Ishikawa (cell line): ENCODE results near the gene OSGEPL1.

Experiments
- CEBPB ChIP-seq: IDR thresholded peaks from 2 replicates; pipeline ENCODE4 v1.6.1; 2012
- CREB1 ChIP-seq: IDR thresholded peaks from 2 replicates; pipeline ENCODE4 v1.6.1; 2012; ENCODE audit warnings: low read depth
- EGR1 ChIP-seq: IDR thresholded peaks from 2 replicates; pipeline ENCODE4 v1.6.1; 2012
- EP300 ChIP-seq: IDR thresholded peaks from 2 replicates; pipeline ENCODE4 v1.6.1; 2012; ENCODE audit warnings: borderline replicate concordance
- FOXM1 ChIP-seq: IDR thresholded peaks from 2 replicates; pipeline ENCODE4 v1.6.1; 2012; ENCODE audit warnings: low read depth, borderline replicate concordance
- NFIC ChIP-seq: IDR thresholded peaks from 2 replicates; pipeline ENCODE4 v1.6.1; 2012
- RAD21 ChIP-seq: IDR thresholded peaks from 2 replicates; pipeline ENCODE4 v1.6.1; 2012; ENCODE audit warnings: low read depth
- REST ChIP-seq: IDR thresholded peaks from 2 replicates; pipeline ENCODE4 v1.6.1; 2012; ENCODE audit warnings: low read depth, mild to moderate bottlenecking
- TAF1 ChIP-seq: IDR thresholded peaks from 2 replicates; pipeline ENCODE4 v1.6.1; 2012; ENCODE audit warnings: low read depth, mild to moderate bottlenecking
- TCF12 ChIP-seq: IDR thresholded peaks from 2 replicates; pipeline ENCODE4 v1.6.1; 2012; ENCODE audit warnings: low read depth
- TEAD4 ChIP-seq: IDR thresholded peaks from 2 replicates; pipeline ENCODE4 v1.6.1; 2012
- USF1 ChIP-seq: IDR thresholded peaks from 2 replicates; pipeline ENCODE4 v1.6.1; 2012
- YY1 ChIP-seq: IDR thresholded peaks from 2 replicates; pipeline ENCODE4 v1.6.1; 2012; ENCODE audit warnings: low read depth
- ZBTB7A ChIP-seq: IDR thresholded peaks from 2 replicates; pipeline ENCODE4 v1.6.1; 2012; ENCODE audit warnings: low read depth
- TF ChIP-seq, protein P1 (sequence below): IDR thresholded peaks from 2 replicates; pipeline ENCODE4 v1.6.1; 2012

The OSGEPL1 gene

DNA sequence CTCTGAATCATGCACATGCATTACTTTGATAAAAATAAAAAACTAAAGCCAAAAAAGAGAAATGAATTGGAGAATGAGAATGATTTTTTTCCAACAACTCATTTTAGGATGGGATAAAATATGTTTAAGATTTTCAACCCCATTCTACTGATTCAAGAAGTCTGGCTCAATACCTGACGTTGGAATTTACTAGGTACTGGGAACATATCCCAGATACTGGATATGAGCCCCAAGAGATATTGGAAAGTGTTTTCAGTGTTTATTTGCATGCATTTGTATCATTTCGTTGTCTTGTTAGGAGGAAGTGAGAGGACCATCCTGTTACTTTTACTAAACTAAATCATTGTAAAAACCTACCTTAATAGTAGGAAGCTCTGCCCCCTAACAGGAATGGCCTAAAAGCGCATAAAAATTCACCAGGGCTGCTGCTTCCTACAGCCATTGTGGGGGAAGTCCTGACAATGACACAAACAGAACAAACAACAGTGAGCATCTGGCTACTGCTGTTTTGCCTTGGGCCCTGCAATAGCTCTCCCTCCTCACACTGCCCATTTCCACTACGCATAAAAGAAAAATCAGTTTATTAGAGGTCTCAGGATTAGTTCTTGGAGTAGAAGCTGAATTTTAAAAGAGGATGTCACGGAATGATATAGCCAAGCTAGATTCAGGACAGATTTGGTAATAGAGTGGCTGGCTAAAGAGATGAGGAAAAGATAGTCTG lies 52.9 kb downstream of the OSGEPL1 start:
- no peak for TF ChIP-seq TCF12
- TF ChIP-seq, protein P1, sequence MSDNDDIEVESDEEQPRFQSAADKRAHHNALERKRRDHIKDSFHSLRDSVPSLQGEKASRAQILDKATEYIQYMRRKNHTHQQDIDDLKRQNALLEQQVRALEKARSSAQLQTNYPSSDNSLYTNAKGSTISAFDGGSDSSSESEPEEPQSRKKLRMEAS, result no peak
- no peak for TF ChIP-seq FOXM1
- no peak for TF ChIP-seq EGR1
- no peak for TF ChIP-seq EP300
- no peak for TF ChIP-seq USF1
- no peak for TF ChIP-seq NFIC
- TF ChIP-seq RAD21, result no peak
- no peak for TF ChIP-seq CREB1
- TF ChIP-seq TAF1, result no peak
- no peak for TF ChIP-seq ZBTB7A

- TF ChIP-seq NFIC, result no peak
- TF ChIP-seq TAF1, result no peak
- TF ChIP-seq, protein P1, result no peak
- no peak for TF ChIP-seq YY1
- no peak for TF ChIP-seq REST
- no peak for TF ChIP-seq ZBTB7A
- TF ChIP-seq TEAD4, result no peak
- no peak for TF ChIP-seq CEBPB
- TF ChIP-seq TCF12, result no peak
Measured at GRCh38 chr2:189702071-189702470, 60.5 kb downstream of the OSGEPL1 start.

- TF ChIP-seq YY1 (no peak), TAF1 (no peak), TEAD4 (no peak), NFIC (no peak), FOXM1 (no peak), CEBPB (no peak), ZBTB7A (no peak), USF1 (no peak), RAD21 (no peak), EP300 (no peak), EGR1 (no peak), REST (no peak), CREB1 (no peak), TCF12 (no peak)
- TF ChIP-seq, protein P1, result no peak
Measured at GRCh38 chr2:189700681-189701080, 61.9 kb downstream of the OSGEPL1 start.

DNA sequence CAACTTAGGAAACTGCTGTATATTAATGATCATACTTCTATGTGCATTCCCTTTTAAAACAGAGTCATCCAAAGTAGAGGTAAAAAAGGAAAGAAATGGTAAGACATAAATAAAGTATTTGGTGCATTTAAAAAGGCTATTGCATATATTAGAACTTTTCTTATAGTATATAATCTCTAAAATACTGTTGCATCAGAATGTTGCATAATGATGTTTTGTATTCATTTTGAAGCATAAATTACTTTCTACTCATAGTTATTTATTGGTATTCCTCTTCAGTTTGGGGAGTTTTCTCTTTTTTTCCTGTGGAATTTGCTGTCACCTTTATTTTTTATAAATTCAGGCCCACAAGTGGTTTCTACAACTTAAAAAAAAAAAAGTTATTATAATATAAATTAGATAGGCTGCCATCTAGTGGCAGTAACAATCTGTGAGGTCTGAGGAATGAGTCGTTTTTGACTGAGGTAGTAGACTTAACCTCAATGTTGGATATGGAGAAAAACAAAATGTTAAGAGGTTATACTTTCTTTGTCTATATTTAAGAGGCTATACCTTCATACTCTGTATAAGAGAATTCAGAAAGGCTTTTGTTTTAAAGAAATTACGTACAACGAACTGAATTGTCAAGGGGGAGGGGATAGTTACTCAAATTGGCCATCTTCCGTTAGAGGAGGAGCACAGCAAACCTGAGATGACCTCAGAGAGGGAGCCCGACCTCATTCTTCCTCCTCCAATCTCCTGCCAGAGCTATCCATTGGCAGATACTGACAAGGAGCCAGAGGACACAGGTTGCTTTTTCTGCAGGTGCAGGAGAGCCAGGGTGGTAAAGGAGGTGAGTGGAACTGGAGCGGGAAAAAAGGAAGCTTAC lies 64.3 kb downstream of the OSGEPL1 start:
- no peak for TF ChIP-seq REST
- TF ChIP-seq NFIC, result no peak
- TF ChIP-seq RAD21, result no peak
- no peak for TF ChIP-seq CEBPB
- no peak for TF ChIP-seq YY1
- TF ChIP-seq EP300, result no peak
- TF ChIP-seq TAF1, result no peak
- no peak for TF ChIP-seq USF1
- TF ChIP-seq TCF12, result no peak
- TF ChIP-seq, protein P1, result no peak
- no peak for TF ChIP-seq FOXM1
- no peak for TF ChIP-seq TEAD4
- TF ChIP-seq ZBTB7A, result no peak
- TF ChIP-seq EGR1, result no peak
- no peak for TF ChIP-seq CREB1
